Keratinocyte (primary cell): Measurements from ENCODE around the gene IGHMBP2.

Source experiments
- CTCF ChIP-seq, 3 experiments: IDR thresholded peaks in 1 of 3; conservative IDR thresholded peaks in 1 of 3; optimal IDR thresholded peaks in 1 of 3; 2 replicates in 2 of 3; 3 replicates in 1 of 3; pipeline versions ENCODE3 to v1.5.1; 2011; ENCODE audit warnings: low read length in 3 of 3, mild to moderate bottlenecking in 3 of 3, moderate library complexity in 2 of 3, control low read depth in 1 of 3, inconsistent platforms in 1 of 3; ENCODE audit not compliant: insufficient read depth in 2 of 3; ENCODE audit errors: extremely low read depth in 1 of 3
- EZH2 ChIP-seq: IDR thresholded peaks from one replicate; pipeline ENCODE4 v1.6.1; 2012; ENCODE audit warnings: inconsistent platforms, mild to moderate bottlenecking, low read length, moderate library complexity

GRCh38 chr11:68956547-68957254 is 53.0 kb downstream of the IGHMBP2 start:
- no peak for TF ChIP-seq CTCF (optimal IDR thresholded peaks at IDR 0.05 in 1 of 3, IDR thresholded peaks at IDR 0.05 in 1 of 3, conservative IDR thresholded peaks at IDR 0.05 in 1 of 3; ENCODE audit: extremely low read depth in 1 of 3, insufficient read depth in 2 of 3, low read length in 3 of 3)
- TF ChIP-seq EZH2, result no peak
